Activated CD8-positive, alpha-beta T cell treated with anti-CD3 and anti-CD28 coated beads for 36 hours (primary cell): ENCODE data around the gene SMIM35. TPM values are rescaled to one million over a fixed set of nuclear protein-coding genes. Genes with fewer than 3 reads are reported as not detected.

Source experiments
- ATAC-seq: fragments of 200-7000 bp; cut with Tn5 transposase; one replicate; pipeline ENCODE4 v1.10.0; 2021; ENCODE audit warnings: mild to moderate bottlenecking, moderate library complexity
- CTCF ChIA-PET: fragments of 350-600 bp; sonication (Branson Sonifier 250); formaldehyde crosslinking; loops from one replicate; lab custom pipeline; 2021; ENCODE audit warnings: antibody characterized with exemption; lab: Charles Lee
- POLR2A ChIA-PET: fragments of 350-600 bp; sonication (Branson Sonifier 250); formaldehyde crosslinking; loops from one replicate; lab custom pipeline; 2021; ENCODE audit warnings: antibody characterized with exemption; lab: Charles Lee
- DNase-seq: peaks from one replicate; pipeline ENCODE4 v3.0.0-alpha.2; 2020
- H3K27ac Mint-ChIP-seq: one replicate; pipeline ENCODE4 v1.8.0; 2021; ENCODE audit warnings: mild to moderate bottlenecking, mixed read lengths
- H3K27me3 Mint-ChIP-seq: one replicate; pipeline ENCODE4 v1.8.0; 2021; ENCODE audit warnings: mixed read lengths
- H3K36me3 Mint-ChIP-seq: one replicate; pipeline ENCODE4 v1.8.0; 2021; ENCODE audit warnings: low read depth, mixed read lengths
- H3K4me1 Mint-ChIP-seq: one replicate; pipeline ENCODE4 v1.8.0; 2021; ENCODE audit warnings: low read depth, mixed read lengths
- H3K4me3 Mint-ChIP-seq: one replicate; pipeline ENCODE4 v1.8.0; 2021; ENCODE audit warnings: mild to moderate bottlenecking, moderate library complexity, mixed read lengths
- H3K9me3 Mint-ChIP-seq: one replicate; pipeline ENCODE4 v1.8.0; 2021; ENCODE audit warnings: mixed read lengths
- intact Hi-C: fragments of 100-400 bp; cut with micrococcal nuclease; formaldehyde crosslinking; loops from one replicate; pipeline ENCODE4 v1.10.0; 2022
- total RNA-seq, 2 experiments: library from RNA; stranded (reverse); gene quantifications; one replicate each; pipeline ENCODE4 v1.2.3, GENCODE V29; 2021
- TF ChIP-seq, protein P1 (sequence below): fragments of 200-600 bp; IDR thresholded peaks from one replicate; pipeline ENCODE4 v1.8.0; 2022; ENCODE audit warnings: antibody characterized with exemption, mild to moderate bottlenecking

SMIM35 gene
- total RNA-seq, 2 experiments from 2014 or later, result 0.27 to 0.32 TPM

DNA sequence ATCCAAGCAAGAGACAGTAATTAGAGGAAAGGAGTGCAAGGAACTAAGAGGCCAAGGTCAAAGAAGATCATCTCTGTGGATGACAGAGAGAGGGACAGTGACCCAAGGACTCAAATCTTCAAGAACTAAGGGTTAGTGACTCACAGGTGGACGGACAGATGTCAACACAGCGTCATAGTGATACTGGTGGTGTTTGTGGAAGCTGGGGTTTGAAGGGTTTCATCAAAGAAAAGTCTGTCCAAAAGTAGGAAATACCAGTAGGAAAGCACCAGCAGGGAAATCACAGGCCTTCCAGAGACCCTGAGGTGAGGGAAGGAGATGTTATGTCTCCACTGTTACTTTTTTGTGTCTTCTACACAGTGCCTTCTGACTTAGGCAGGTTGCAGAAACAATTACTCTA, 68.4 kb downstream of the SMIM35 start:
- Mint-ChIP-seq H3K4me3 (no peak overlapping the region), H3K9me3 (peaks cover 43% of the 10 kb centered on the region), H3K27ac (no peak overlapping the region), H3K36me3 (peaks cover 31% of the 10 kb centered on the region), H3K4me1 (peaks cover 42% of the 10 kb centered on the region), H3K27me3 (no peaks in the 10 kb centered on the region)
- intact Hi-C loops, result no loop called here
- ChIA-PET POLR2A (interaction anchor here (3.9 kb wide), 1 partner anchor 16 kb away, joined by 38 read pairs; no protein-coding TSS in a partner anchor), CTCF (interaction anchor here (3.9 kb wide), 1 partner anchor 12 kb away, joined by 23 read pairs; no protein-coding TSS in a partner anchor)
- ATAC-seq (no peak), DNase-seq (no peak)
- TF ChIP-seq, protein P1, sequence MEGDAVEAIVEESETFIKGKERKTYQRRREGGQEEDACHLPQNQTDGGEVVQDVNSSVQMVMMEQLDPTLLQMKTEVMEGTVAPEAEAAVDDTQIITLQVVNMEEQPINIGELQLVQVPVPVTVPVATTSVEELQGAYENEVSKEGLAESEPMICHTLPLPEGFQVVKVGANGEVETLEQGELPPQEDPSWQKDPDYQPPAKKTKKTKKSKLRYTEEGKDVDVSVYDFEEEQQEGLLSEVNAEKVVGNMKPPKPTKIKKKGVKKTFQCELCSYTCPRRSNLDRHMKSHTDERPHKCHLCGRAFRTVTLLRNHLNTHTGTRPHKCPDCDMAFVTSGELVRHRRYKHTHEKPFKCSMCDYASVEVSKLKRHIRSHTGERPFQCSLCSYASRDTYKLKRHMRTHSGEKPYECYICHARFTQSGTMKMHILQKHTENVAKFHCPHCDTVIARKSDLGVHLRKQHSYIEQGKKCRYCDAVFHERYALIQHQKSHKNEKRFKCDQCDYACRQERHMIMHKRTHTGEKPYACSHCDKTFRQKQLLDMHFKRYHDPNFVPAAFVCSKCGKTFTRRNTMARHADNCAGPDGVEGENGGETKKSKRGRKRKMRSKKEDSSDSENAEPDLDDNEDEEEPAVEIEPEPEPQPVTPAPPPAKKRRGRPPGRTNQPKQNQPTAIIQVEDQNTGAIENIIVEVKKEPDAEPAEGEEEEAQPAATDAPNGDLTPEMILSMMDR, result no peak

DNA sequence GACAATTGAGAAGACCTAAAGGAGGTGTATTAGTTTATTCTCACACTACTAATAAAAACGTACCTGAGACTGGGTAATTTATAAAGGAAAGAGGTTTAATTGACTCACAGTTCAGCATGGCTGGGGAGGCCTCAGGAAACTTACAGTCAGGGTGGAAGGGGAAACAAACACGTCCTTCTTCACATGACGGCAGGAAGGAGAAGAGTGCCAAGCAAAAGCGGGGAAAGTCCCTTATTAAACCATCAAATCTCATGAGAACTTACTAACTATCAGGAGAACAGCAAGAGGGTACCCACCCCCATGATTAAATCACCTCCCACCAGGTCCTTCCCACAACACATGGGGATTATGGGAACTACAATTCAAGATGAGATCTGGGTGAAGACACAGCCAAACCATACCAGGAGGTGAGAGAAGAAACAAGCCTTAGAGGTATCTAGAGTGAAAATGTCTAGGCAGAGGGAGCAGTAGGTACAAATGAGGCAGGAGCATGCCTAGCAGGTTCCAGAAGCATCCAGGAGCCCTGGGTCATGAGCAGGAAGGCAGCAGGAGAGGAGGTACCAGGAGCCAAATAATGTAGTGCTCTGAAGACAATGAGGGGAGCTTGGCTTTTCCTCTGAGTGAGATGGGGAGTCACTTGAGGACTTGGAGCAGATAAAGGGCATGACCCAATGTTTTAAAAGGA, 69.0 kb downstream of the SMIM35 start:
- peaks cover 48% of the 10 kb centered on the region for H3K4me1 Mint-ChIP-seq

DNA sequence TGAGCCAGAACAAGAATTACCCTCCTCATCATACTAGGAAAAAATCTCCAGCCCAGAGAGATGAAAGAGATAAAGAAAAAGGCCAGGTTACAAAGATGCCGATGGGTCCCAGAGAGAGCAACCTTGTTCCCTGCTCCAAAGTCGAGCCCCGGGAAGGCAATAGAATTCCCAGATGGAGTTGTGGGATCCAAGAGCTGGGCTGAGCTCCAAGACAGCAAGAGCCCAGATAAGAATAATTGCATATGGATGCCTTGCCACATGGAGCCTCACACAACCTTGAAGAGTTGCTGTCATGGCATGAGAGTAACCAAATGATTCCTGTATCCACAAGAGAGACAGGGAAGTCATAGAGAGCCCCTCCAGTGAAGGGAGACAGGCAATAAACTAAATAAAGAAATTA, 69.7 kb downstream of the SMIM35 start:
- Mint-ChIP-seq H3K4me3 (no peak overlapping the region), H3K4me1 (peaks cover 54% of the 10 kb centered on the region), H3K27ac (peak overlapping the region; percentile 60), H3K36me3 (peaks cover 34% of the 10 kb centered on the region), H3K27me3 (no peaks in the 10 kb centered on the region), H3K9me3 (peaks cover 43% of the 10 kb centered on the region)
- CTCF ChIA-PET, result interaction anchor here (1.6 kb wide), 1 partner anchor 10 kb away, joined by 5 read pairs; no protein-coding TSS in a partner anchor
- TF ChIP-seq, protein P1, result no peak
- POLR2A ChIA-PET, result interaction anchor here (0.6 to 33.1 kb wide), 4 partner anchors 13 to 33 kb away, joined by 3 to 710 read pairs (median 26); partner anchors contain the start of gene IL10RA
- ATAC-seq (no peak), DNase-seq (no peak)
- intact Hi-C loops, result no loop called here

More for the DNA sequence above, 69.0 kb downstream of the SMIM35 start:
- intact Hi-C loops, result no loop called here
- no peak for DNase-seq
- no peak for ATAC-seq
- Mint-ChIP-seq H3K27ac (no peak overlapping the region), H3K36me3 (peaks cover 34% of the 10 kb centered on the region), H3K4me3 (no peak overlapping the region), H3K9me3 (peaks cover 43% of the 10 kb centered on the region), H3K27me3 (no peaks in the 10 kb centered on the region)
- TF ChIP-seq, protein P1, result no peak
- ChIA-PET POLR2A (interaction anchor here (3.9 kb wide), 1 partner anchor 16 kb away, joined by 38 read pairs; no protein-coding TSS in a partner anchor), CTCF (no interaction called here)

- Mint-ChIP-seq H3K36me3 (peaks cover 32% of the 10 kb centered on the region), H3K9me3 (peaks cover 41% of the 10 kb centered on the region), H3K4me1 (peaks cover 61% of the 10 kb centered on the region), H3K4me3 (no peak overlapping the region), H3K27me3 (no peaks in the 10 kb centered on the region), H3K27ac (peak overlapping the region; percentile 76)
- TF ChIP-seq, protein P1, result no peak
- POLR2A ChIA-PET, result interaction anchor here (0.5 to 33.1 kb wide), 7 partner anchors 11 to 35 kb away, joined by 3 to 710 read pairs (median 15); partner anchors contain the start of gene IL10RA
- peak; percentile 7 for ATAC-seq
- CTCF ChIA-PET, result interaction anchor here (0.6 to 3.4 kb wide), 7 partner anchors 9 to 172 kb away, joined by 3 to 26 read pairs (median 10); no protein-coding TSS in a partner anchor
- DNase-seq, result no peak
- intact Hi-C loops, result no loop called here
Observed at GRCh38 chr11:118016104-118016503, 70.7 kb downstream of the SMIM35 start.
